Skeletal muscle tissue (tissue), 4 donors: ENCODE measurements around the gene HSF5. TPM values are rescaled to one million over a fixed set of nuclear protein-coding genes. Genes with fewer than 3 reads are reported as not detected.

Source experiments
- H3K27ac ChIP-seq: one replicate; pipeline ENCODE4 v1.7.0; 2013; ENCODE audit warnings: mild to moderate bottlenecking, low read depth, low read length, inconsistent platforms
- H3K27me3 ChIP-seq, 3 donors: one replicate each; pipeline ENCODE4 v1.7.0; 2013; ENCODE audit warnings: low read length in 3 of 3; ENCODE audit not compliant: control insufficient read depth in 3 of 3, insufficient read depth in 3 of 3
- H3K36me3 ChIP-seq, 3 donors: one replicate each; pipeline ENCODE4 v1.7.0; 2013; ENCODE audit warnings: low read length in 3 of 3; ENCODE audit not compliant: control insufficient read depth in 3 of 3, insufficient read depth in 3 of 3
- H3K4me1 ChIP-seq, 3 donors: one replicate each; pipeline ENCODE4 v1.7.0; 2013; ENCODE audit warnings: low read length in 3 of 3, mild to moderate bottlenecking in 3 of 3; ENCODE audit not compliant: control insufficient read depth in 3 of 3, insufficient read depth in 3 of 3
- H3K4me3 ChIP-seq, 3 donors: one replicate each; pipeline ENCODE4 v1.7.0; 2013; ENCODE audit warnings: low read length in 3 of 3
- H3K9ac ChIP-seq, 3 donors: one replicate each; pipeline ENCODE4 v1.7.0; 2013; ENCODE audit warnings: low read length in 3 of 3, mild to moderate bottlenecking in 3 of 3, moderate library complexity in 2 of 3, low read depth in 1 of 3
- H3K9me3 ChIP-seq, 3 donors: one replicate each; pipeline ENCODE4 v1.7.0; 2013; ENCODE audit warnings: low read length in 3 of 3; ENCODE audit not compliant: control insufficient read depth in 3 of 3
- total RNA-seq: library from RNA; depleted of rRNA; stranded (reverse); fragments of >200 nt; gene quantifications from one replicate; pipeline ENCODE4 v1.2.3, GENCODE V29; 2014
- donor health status: Osteomylitis.

The HSF5 gene
- total RNA-seq, 1 donor from 2014 or later: under 0.01 TPM

DNA sequence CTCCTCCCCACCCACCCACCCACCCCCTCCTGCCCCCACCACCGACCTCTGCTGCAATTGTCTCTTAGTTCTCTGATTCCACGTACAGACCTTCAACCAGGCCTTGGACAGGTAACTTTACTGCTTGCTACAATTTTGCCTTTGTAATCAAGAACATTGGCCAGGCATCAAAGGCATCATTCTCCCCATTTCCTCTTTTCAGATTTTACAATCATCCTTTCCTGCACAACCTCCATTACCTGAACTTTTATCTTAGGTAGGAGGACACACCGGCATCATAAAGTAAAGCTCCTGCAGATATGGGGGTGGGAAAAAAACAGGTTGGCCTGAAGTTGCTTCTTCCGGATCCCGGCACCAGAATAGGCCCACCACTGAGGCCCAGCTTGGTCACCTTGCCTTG is 110.5 kb downstream of the HSF5 start:
- Histone ChIP-seq H3K27me3 (peaks cover 0 to 4% (median 0%) of the 10 kb centered on the region in 3 donors), H3K36me3 (no peaks in the 10 kb centered on the region), H3K9me3 (no peaks in the 10 kb centered on the region), H3K4me3 (no peak overlapping the region), H3K9ac (no peak overlapping the region), H3K27ac (no peak overlapping the region), H3K4me1 (peaks cover 0 to 3% (median 0%) of the 10 kb centered on the region in 3 donors)

DNA sequence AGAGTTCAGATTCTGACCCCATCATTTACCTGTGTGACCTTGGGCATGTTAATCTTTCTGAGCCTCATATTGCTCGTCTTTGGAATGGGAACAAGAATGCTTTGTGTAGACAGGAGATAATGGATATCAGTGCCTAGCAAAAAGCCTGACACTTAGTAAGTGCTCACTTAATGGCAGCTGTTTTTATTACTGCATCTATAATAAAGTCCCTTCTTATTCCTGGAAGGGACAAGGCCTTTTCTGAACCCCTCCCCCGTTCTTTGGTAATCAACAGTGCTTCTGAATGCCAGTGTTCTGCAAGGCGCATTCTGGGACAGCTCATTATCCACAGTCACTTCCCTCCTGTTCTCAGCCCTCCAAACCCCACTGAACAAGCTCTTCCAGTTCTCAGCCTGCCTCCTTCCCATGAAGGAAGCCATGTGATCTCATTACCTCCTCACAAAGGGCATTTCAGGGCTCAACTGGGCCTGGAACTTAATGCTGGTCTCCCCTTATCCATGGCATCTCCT is 111.1 kb downstream of the HSF5 start:
- no peak overlapping the region for H3K4me3 ChIP-seq
- H3K36me3 ChIP-seq: no peaks in the 10 kb centered on the region
- H3K9me3 ChIP-seq: no peaks in the 10 kb centered on the region

DNA sequence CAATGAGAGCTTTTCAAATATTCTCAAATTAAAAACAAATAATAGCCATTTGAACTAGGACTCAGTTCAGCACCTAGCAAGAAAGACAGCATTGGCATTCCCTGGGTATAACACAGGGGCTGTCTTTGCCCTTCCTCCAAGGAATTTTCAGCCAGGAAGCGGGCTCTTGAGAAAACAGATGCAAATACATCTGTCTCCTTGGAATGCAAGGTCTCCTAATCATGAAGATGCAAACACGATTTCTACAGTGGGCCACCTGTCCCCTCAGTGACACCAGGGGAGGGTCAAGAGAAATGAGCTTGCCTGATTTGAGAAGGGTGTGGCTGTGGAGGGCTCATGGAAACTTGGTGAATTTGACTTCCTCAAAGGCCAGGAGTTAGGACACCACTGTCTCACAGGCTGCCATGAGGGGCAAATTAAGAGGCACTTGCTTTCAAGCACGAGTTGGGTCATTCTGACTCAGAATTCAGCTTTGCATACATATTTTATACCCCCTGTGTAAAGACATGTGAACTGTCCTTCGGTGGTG is 111.7 kb downstream of the HSF5 start:
- H3K4me3 ChIP-seq: no peak overlapping the region
- no peaks in the 10 kb centered on the region for H3K36me3 ChIP-seq
- no peak overlapping the region for H3K9ac ChIP-seq
- H3K4me1 ChIP-seq: no peaks in the 10 kb centered on the region
- no peak overlapping the region for H3K27ac ChIP-seq
- peaks cover 0 to 4% (median 0%) of the 10 kb centered on the region in 3 donors for H3K27me3 ChIP-seq
- H3K9me3 ChIP-seq: no peaks in the 10 kb centered on the region

More for the DNA sequence above, 111.1 kb downstream of the HSF5 start:
- H3K9ac ChIP-seq: no peak overlapping the region
- H3K4me1 ChIP-seq: no peaks in the 10 kb centered on the region
- H3K27me3 ChIP-seq: peaks cover 0 to 4% (median 0%) of the 10 kb centered on the region in 3 donors
- no peak overlapping the region for H3K27ac ChIP-seq

DNA sequence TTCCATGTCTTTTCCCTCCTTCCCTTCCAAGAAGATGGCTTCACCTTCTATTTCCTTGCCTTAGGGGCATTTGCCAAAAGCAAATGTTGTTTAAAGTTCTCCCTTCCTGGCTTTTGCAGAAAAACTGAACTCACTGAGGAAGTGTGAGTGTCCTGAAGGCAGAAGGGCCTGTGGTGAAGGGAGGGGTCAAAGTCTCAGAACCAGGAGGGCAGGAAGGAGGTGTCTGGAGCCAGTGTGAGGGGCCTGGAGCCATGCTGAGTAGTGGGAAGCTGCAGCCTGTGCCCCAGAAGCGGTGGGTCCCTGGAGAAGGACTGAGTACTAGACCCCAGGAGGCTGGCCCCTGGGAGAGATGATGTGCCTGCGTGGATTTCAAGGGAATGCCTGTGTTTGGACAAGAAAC is 112.4 kb downstream of the HSF5 start:
- no peak overlapping the region for H3K9ac ChIP-seq
- H3K36me3 ChIP-seq: no peaks in the 10 kb centered on the region
- H3K4me1 ChIP-seq: no peaks in the 10 kb centered on the region
- H3K9me3 ChIP-seq: no peaks in the 10 kb centered on the region
- peaks cover 0 to 4% (median 0%) of the 10 kb centered on the region in 3 donors for H3K27me3 ChIP-seq
- no peak overlapping the region for H3K27ac ChIP-seq
- no peak overlapping the region for H3K4me3 ChIP-seq

DNA sequence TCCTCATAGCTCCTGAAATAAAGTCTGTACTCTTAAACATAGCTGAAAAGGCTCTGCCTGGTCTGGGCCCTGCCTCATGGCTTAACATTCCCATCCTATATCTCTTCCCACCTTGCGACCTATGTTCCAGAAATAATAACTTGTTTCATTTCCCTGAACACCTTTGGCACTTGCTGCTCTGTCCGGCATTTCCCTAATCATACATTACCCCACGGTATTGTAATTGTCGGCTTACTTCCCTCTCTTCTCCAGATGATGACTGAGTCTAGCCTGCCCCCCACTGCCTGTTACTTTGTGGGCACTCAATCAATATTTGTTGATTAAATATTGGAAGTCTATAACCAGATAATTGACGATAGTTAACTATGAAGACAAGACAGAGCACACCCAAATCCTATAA is 113.0 kb downstream of the HSF5 start:
- no peaks in the 10 kb centered on the region for H3K4me1 ChIP-seq
- H3K9ac ChIP-seq: no peak overlapping the region
- H3K36me3 ChIP-seq: no peaks in the 10 kb centered on the region
- no peaks in the 10 kb centered on the region for H3K9me3 ChIP-seq
- no peak overlapping the region for H3K4me3 ChIP-seq
- peaks cover 0 to 4% (median 0%) of the 10 kb centered on the region in 3 donors for H3K27me3 ChIP-seq
- H3K27ac ChIP-seq: no peak overlapping the region

DNA sequence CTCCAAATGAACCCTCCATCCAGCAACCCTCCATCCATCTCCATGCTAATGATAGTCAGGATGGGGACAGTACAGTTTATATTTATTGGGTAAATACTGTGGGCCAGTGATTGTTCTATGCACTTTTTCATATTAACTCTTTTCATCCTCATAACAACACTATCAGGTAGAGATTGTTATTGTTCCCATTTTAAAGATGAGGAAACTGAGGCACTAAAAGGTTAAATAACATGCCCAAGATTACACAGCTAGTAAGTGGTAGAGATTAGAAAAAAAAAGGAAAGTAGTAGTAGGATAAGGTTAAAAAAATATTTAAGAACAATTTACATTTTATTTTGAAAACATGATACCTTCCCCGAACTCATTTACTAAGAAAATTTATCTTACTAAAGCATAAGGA is 114.3 kb downstream of the HSF5 start:
- Histone ChIP-seq H3K27me3 (peaks cover 0 to 4% (median 0%) of the 10 kb centered on the region in 3 donors), H3K27ac (no peak overlapping the region), H3K4me1 (no peaks in the 10 kb centered on the region), H3K4me3 (no peak overlapping the region), H3K36me3 (no peaks in the 10 kb centered on the region), H3K9ac (no peak overlapping the region), H3K9me3 (no peaks in the 10 kb centered on the region)

DNA sequence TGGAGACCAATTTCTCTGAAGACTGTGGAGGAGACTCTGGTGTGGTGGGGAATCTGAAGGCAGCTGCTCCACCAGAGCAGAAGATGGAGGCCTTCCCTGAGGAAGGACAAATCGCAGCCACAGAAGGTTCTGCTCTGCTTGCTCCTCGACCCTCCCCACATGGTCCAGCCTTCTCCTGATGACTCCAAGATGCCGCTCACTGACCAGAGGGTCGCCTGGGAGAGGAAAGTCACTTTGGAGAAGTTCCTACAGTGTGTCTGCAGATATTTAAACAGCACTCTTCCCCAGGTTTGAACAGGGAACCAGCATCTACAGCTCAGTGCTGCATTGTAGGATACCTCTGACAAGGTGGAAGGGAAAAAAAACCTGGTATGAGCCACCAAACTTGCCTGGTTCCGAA is 115.2 kb downstream of the HSF5 start:
- H3K9ac ChIP-seq: no peak overlapping the region
- H3K27me3 ChIP-seq: peaks cover 0 to 4% (median 0%) of the 10 kb centered on the region in 3 donors
- H3K27ac ChIP-seq: no peak overlapping the region
- no peaks in the 10 kb centered on the region for H3K36me3 ChIP-seq
- H3K4me3 ChIP-seq: no peak overlapping the region
- H3K9me3 ChIP-seq: no peaks in the 10 kb centered on the region
- no peaks in the 10 kb centered on the region for H3K4me1 ChIP-seq

DNA sequence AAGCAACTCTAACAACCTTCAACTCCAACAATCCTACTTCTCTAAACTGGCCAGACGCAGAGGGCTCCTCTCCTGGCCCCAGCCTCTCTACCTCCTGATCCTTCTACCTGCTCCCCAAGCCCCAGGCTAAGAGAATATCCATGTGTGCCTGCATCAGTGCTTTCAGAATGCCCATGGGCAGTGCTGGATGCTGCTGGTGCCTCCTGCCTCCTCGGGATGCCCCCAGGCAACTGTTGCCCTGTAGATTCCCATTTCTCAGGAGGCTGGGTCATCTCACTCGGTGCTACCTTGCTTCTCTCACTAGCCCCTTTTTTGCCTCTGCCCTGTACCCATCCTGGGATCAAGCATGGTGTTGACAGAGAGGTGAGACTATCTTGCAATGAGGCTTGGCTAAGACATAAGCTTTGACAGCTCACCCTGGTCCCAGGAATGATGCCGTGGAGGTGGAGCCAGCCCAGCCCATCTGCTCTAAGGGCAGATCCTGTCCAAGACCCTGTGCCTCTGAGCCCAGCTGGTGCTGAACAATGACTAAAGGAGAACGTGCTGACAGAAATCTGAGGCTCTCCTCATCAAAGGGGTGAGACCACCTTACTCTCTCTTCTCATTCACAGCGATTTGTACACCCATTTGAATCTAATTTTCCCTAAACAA is 116.8 kb downstream of the HSF5 start:
- Histone ChIP-seq H3K4me3 (no peak overlapping the region), H3K9me3 (no peaks in the 10 kb centered on the region), H3K9ac (no peak overlapping the region), H3K36me3 (no peaks in the 10 kb centered on the region), H3K27me3 (peaks cover 0 to 4% (median 0%) of the 10 kb centered on the region in 3 donors), H3K4me1 (no peaks in the 10 kb centered on the region), H3K27ac (no peak overlapping the region)

DNA sequence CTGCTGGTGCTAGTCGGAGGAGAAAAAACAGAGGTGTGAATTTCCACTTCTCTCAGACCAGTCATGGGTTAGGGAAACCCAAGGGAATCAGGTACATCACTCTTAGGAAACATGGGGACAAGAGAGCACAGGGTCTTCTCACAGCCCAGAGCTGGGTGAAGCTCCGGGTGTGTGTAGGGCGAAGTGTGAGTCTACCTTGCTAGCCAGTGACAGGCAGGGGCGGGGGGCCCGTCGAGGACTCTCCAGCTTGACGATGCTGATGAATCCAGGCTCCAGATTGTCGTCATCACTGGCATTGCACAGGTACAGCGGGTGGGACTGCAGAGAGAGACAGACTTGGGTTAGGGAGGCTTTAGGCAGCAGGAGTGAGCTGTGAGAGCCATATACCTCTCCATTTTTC is 117.5 kb downstream of the HSF5 start:
- Histone ChIP-seq H3K27me3 (peaks cover 0 to under 1% (median 0%) of the 10 kb centered on the region in 3 donors), H3K4me1 (no peaks in the 10 kb centered on the region), H3K36me3 (no peaks in the 10 kb centered on the region), H3K9ac (no peak overlapping the region), H3K9me3 (no peaks in the 10 kb centered on the region), H3K4me3 (no peak overlapping the region), H3K27ac (no peak overlapping the region)

DNA sequence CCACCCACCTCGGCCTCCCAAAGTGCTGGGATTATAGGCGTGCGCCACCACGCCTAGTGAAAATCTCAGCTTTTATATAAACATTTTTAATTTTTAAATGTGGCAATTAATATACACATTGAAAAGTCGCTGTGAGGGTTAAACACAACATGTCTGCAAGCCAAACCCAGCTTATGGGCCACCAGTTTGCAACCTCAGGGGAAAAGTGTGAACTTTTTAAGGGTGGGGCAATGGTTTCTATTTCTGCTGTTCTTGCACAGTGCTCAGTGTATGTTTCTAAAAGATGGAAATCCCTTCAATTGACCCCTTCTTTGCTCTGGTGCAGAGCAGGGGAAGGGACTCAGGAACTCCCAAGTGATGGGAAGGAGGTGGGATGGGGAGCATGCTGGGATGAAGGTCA is 117.9 kb downstream of the HSF5 start:
- no peak overlapping the region for H3K4me3 ChIP-seq
- H3K4me1 ChIP-seq: no peaks in the 10 kb centered on the region
- no peaks in the 10 kb centered on the region for H3K9me3 ChIP-seq
- H3K36me3 ChIP-seq: no peaks in the 10 kb centered on the region
- no peak overlapping the region for H3K27ac ChIP-seq
- no peak overlapping the region for H3K9ac ChIP-seq
- H3K27me3 ChIP-seq: no peaks in the 10 kb centered on the region
